OCI-LY1 (cell line): ENCODE data around the gene FCSK.

ENCODE experiments used
- H2AFZ ChIP-seq: fragments of 200-600 bp; sonication (generic), shearing (Covaris generic); 2 replicates; pipeline ENCODE4 v1.6.0; 2014; ENCODE audit warnings: antibody characterized with exemption, mild to moderate bottlenecking, low read length
- H3F3A ChIP-seq: fragments of 200-600 bp; sonication (generic), shearing (Covaris generic); 2 replicates; pipeline ENCODE4 v1.6.0; 2014; ENCODE audit warnings: mild to moderate bottlenecking, antibody characterized with exemption, low read length, moderate library complexity; ENCODE audit not compliant: insufficient read depth
- H3K27ac ChIP-seq: fragments of 200-600 bp; sonication (generic); 2 replicates; pipeline ENCODE4 v1.5.1; 2014; ENCODE audit warnings: low read length, mixed run types, mild to moderate bottlenecking, low read depth; ENCODE audit not compliant: poor library complexity, severe bottlenecking
- H3K27me3 ChIP-seq: fragments of 200-600 bp; sonication (generic); 2 replicates; pipeline ENCODE4 v1.6.0; 2014; ENCODE audit warnings: antibody characterized with exemption, mild to moderate bottlenecking, low read length, moderate library complexity; ENCODE audit not compliant: insufficient read depth
- H3K36me3 ChIP-seq: fragments of 200-600 bp; sonication (generic); 2 replicates; pipeline ENCODE4 v1.6.1; 2014; ENCODE audit warnings: mild to moderate bottlenecking, antibody characterized with exemption, low read length, moderate library complexity, mixed read lengths; ENCODE audit not compliant: insufficient read depth
- H3K4me1 ChIP-seq: fragments of 200-600 bp; sonication (generic); 2 replicates; pipeline ENCODE4 v1.5.1; 2014; ENCODE audit warnings: mild to moderate bottlenecking, low read length, moderate library complexity; ENCODE audit not compliant: insufficient read depth, severe bottlenecking
- H3K4me2 ChIP-seq: fragments of 200-600 bp; sonication (generic), shearing (Covaris generic); 2 replicates; pipeline ENCODE4 v1.6.1; 2014; ENCODE audit warnings: low read length
- H3K4me3 ChIP-seq: fragments of 200-600 bp; sonication (generic); 2 replicates; pipeline ENCODE4 v1.5.1; 2014; ENCODE audit warnings: low read length, low read depth, mild to moderate bottlenecking, mixed read lengths; ENCODE audit not compliant: poor library complexity, severe bottlenecking
- H3K79me2 ChIP-seq: fragments of 200-600 bp; shearing (Covaris generic); 2 replicates; pipeline ENCODE4 v1.6.1; 2016; ENCODE audit warnings: mixed run types, low read length, mixed read lengths; ENCODE audit not compliant: insufficient read depth
- H3K9ac ChIP-seq: fragments of 200-600 bp; sonication (generic), shearing (Covaris generic); 2 replicates; pipeline ENCODE4 v1.6.1; 2014; ENCODE audit warnings: mild to moderate bottlenecking, low read length, mixed read lengths
- H3K9me2 ChIP-seq: fragments of 200-600 bp; sonication (generic), shearing (Covaris generic); 2 replicates; pipeline ENCODE4 v1.6.1; 2014; ENCODE audit warnings: low read depth, mild to moderate bottlenecking, low read length, mixed read lengths
- H3K9me3 ChIP-seq: fragments of 200-600 bp; shearing (Covaris generic); 2 replicates; pipeline ENCODE4 v1.6.1; 2014; ENCODE audit warnings: low read length, mixed read lengths
- H4K20me1 ChIP-seq: fragments of 200-600 bp; sonication (generic), shearing (Covaris generic); 2 replicates; pipeline ENCODE4 v1.6.0; 2016; ENCODE audit warnings: mild to moderate bottlenecking, low read length; ENCODE audit not compliant: insufficient read depth
- CTCF ChIP-seq: fragments of 200-600 bp; sonication (generic), shearing (Covaris generic); IDR thresholded peaks from 2 replicates; pipeline ENCODE4 v1.5.1; 2017; ENCODE audit warnings: mild to moderate bottlenecking, antibody characterized with exemption, low read length, moderate library complexity, mixed read lengths
- EZH2 ChIP-seq: fragments of 200-600 bp; sonication (generic), shearing (Covaris generic); IDR thresholded peaks from 2 replicates; pipeline ENCODE4 v1.8.0; 2017; ENCODE audit warnings: borderline replicate concordance, mixed run types, mild to moderate bottlenecking, antibody characterized with exemption, low read length, moderate library complexity, mixed read lengths

The FCSK gene

DNA sequence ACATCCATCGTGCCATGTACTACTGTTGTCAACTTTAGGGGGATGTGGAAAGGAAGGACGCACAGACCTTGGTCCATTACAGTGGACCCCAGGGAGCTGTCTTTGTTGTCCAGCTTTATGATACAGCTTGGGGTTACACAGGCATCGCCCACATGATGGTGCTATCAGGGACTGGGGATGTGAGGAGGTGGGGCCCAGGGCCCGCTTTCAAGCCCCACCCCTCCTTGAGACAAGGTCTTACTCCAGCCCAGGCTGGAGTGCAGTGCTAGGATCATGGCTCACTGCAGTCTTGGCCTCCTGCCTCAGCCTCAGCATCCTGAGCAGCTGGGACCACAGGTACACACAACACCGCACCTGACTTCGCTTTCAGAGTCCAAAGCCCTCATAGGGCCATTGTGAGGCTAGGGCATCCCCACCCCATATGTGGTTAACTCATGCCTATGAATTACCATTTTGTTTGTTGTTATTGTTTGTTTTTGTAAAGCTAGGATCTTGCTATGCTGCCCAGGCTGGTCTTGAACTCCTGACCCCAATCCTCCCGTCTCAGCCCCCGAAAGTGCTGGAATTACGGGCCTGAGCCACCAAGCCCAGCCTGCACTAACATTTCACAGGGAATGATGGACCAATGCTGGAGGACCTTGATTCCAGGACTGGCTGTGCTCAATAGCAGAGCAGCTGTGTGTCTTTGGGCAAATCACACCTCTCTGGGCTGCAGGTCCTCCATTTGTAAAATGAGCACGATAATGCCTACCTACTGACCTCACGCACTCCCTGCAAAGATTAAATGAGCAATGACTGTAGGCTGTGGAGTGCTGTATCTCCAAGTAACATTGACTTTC is 32.7 kb upstream of the FCSK start:
- H4K20me1 ChIP-seq: no peaks in the 10 kb centered on the region
- H3K27me3 ChIP-seq: no peaks in the 10 kb centered on the region
- no peak overlapping the region for H3K4me3 ChIP-seq
- H3F3A ChIP-seq: no peaks in the 10 kb centered on the region
- H3K4me1 ChIP-seq: peaks cover 36% of the 10 kb centered on the region
- peak overlapping the region; percentile 33 for H3K27ac ChIP-seq
- no peak overlapping the region for H3K4me2 ChIP-seq
- H2AFZ ChIP-seq: no peak overlapping the region
- H3K79me2 ChIP-seq: no peaks in the 10 kb centered on the region
- no peaks in the 10 kb centered on the region for H3K9me2 ChIP-seq
- TF ChIP-seq CTCF: no peak; the same call in 1 of the 2 replicates
- H3K9ac ChIP-seq: no peak overlapping the region
- H3K36me3 ChIP-seq: no peaks in the 10 kb centered on the region
- H3K9me3 ChIP-seq: no peaks in the 10 kb centered on the region

- H3K27ac ChIP-seq: peak overlapping the region; percentile 33
- H3K27me3 ChIP-seq: no peaks in the 10 kb centered on the region
- no peaks in the 10 kb centered on the region for H3K9me3 ChIP-seq
- no peaks in the 10 kb centered on the region for H3F3A ChIP-seq
- TF ChIP-seq CTCF: no peak
- TF ChIP-seq EZH2: no peak
- no peak overlapping the region for H3K4me3 ChIP-seq
- H3K9ac ChIP-seq: no peak overlapping the region
- H3K36me3 ChIP-seq: no peaks in the 10 kb centered on the region
- H2AFZ ChIP-seq: no peak overlapping the region
- H3K9me2 ChIP-seq: no peaks in the 10 kb centered on the region
- H3K4me2 ChIP-seq: no peak overlapping the region
- H3K79me2 ChIP-seq: no peaks in the 10 kb centered on the region
- no peaks in the 10 kb centered on the region for H4K20me1 ChIP-seq
- peaks cover 28% of the 10 kb centered on the region for H3K4me1 ChIP-seq
Measured at GRCh38 chr16:70422543-70422942, 31.9 kb upstream of the FCSK start.

- TF ChIP-seq EZH2 (no peak), CTCF (no peak)
- H3K4me3 ChIP-seq: no peak overlapping the region
- peak overlapping the region; percentile 100 for H3K27ac ChIP-seq
- peak overlapping the region; percentile 41; the same call in 1 of the 2 replicates for H3K4me2 ChIP-seq
- no peaks in the 10 kb centered on the region for H3K79me2 ChIP-seq
- H3K9me3 ChIP-seq: no peaks in the 10 kb centered on the region
- H3K4me1 ChIP-seq: peaks cover 53% of the 10 kb centered on the region
- no peaks in the 10 kb centered on the region for H3K27me3 ChIP-seq
- H3K36me3 ChIP-seq: no peaks in the 10 kb centered on the region
- H4K20me1 ChIP-seq: no peaks in the 10 kb centered on the region
- H2AFZ ChIP-seq: no peak overlapping the region
- no peaks in the 10 kb centered on the region for H3K9me2 ChIP-seq
- H3F3A ChIP-seq: peaks cover 15% of the 10 kb centered on the region
- H3K9ac ChIP-seq: peak overlapping the region; percentile 41; the same call in 1 of the 2 replicates
Measured at GRCh38 chr16:70427786-70428177, 26.6 kb upstream of the FCSK start.
